Embryonic facial prominence (tissue), 1 donor: ENCODE data around the gene IGF2BP1.
"Not testable (repeated sequence)": the region's sequence is repeated elsewhere in the genome, so short reads cannot be mapped to it uniquely, and the experiment has no call there.

Experiments
- DNase-seq: peaks from one replicate; pipeline ENCODE4 v3.0.0-alpha.2; 2016; ENCODE audit errors: extremely low spot score

The IGF2BP1 gene

DNA sequence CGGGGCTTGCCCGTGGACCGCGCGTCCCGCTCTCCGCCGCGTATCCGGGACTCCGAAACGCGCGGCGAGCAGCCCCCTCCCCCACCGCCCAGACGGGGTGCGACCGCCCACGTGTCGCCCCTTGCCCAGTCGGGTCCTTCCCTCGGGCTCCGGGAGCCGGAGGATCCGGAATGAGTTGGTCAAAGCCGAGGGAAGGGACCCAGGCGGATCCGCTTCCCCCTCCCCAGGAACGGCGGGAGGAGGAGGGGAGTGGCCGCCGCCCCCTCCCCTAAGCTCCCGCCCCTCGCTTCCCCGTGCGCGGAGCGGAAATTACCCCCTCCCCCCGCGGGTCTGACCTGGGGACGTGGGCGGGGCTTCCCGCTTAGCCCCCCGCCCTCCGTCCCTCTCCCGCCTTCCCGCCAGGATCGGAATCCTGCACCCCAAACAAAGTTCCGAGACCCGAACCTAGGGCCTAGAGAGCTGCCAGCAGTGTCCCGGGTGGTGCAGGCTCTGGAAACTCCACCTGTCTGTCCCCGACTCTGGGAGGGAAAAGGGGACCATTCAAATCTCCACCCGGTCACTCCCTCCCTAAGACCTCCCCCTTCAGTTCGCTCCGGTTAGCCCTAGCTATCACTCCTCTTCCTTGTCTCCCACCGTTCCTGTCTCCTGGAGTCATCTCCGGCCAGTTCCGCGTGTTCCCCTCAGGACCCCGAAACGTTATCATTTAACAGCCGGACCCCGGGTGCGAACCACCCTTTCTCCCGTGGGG lies 1.0 kb upstream of the IGF2BP1 start:
- DNase-seq = no peak

DNA sequence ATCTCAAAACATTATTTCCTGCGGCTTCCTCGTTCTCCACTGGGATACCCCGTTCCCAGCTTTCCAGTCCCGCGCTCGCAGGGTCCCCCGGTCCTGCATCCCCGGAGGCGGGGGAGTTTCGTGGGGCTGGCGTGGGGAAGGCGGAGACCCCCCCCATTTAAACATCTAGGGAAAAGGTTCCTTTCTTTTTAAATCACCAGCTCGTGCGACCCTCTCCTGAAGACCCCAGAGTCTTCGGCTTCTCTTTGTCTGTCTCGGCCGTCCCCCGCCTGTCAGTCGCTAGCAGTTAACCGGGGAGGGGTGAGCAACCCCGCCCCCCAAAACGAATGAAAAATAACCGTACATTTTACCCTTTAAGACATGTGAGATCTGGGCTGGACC lies 473 bp upstream of the IGF2BP1 start:
- DNase-seq = no peak

DNA sequence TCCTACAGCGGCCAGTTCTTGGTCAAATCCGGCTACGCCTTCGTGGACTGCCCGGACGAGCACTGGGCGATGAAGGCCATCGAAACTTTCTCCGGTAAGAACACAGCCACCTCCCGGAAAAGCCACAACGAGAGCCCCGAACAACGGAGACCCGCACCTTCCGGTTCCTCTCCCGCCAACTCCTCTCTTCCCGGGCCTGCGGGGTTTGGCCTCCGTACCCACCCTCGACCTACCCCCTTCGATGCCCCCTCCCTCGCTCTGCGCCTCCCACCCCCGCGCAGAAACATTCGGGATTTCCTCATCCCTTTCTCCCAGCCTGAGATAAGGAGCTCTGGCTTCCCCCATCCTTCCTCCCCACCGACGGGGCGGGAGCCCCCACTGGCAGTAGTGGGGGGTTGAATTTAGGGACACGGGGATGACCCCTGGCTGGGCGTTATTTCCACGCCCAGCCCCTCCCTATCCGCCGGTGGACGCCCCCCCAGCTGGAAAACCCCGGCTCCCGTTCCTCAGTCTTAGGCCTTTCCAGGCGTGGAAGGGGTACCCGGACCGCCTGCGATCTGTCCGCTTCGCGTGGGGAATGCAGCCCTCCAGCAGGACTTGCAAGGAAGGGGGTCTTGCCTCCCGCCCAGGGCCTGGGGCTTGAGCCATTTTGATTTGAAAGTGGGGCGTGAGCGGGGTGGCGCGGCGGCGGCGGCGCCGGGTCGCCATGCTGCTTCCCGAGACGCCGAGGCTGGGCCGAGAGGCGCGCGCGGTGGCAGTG lies 822 bp downstream of the IGF2BP1 start:
- no peak for DNase-seq

DNA sequence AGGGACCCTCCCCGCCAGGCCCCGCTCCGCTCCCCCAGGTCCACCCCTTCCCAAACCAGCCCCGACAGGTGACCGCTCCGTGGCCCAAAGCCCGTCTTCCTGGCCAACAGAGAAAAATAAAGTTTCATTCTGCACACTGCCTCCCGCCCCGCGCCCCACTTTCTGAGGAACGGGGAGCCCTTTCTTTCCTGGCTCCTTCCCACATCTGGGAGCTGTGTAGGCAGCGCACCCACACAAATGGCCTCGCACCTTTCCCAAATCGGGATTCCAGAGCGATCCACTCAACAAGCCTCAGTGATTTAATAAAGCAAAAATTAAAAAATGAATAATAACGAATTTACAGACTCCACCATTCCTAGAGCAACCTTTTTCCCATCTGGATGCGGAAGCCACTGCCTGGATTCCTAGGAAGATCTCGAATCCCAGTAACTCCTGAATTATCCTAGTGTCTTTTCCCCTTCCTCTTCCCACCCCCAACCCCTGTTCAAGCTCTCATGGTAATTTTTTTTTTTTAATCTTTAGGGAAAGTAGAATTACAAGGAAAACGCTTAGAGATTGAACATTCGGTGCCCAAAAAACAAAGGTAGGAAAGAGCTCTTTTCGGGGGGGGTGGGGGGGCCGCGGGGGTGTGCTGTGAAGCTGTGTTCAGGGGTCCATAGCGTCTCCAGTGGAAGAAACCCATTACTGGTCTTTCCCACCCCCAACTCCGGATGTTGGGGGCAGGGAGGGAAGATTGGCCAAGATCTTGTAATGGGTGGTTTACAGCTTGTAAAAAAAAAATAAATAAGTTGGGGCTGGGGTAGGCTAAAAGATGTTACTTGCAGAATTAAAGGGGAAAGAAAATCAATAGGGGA lies 1.6 kb downstream of the IGF2BP1 start:
- DNase-seq = no peak

DNA sequence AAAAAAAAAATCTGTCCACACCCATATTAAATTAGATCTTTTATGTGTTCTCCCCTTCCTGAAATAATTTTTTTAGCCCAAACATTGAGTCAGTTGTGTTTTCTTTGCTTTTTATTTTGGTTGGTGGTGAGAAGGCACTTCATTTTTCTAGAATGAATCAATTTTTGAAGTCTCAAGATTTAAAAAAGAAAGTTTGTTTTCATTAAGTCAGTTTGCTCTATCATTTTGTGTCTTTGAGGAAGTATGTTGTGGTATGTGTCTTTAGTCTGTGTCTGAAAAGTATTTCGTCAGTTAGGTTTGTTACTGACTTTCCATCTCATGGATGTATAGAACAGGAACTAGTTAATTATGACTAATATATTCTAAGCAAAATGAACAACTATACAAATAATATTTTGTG lies 3.8 kb downstream of the IGF2BP1 start:
- no peak for DNase-seq

DNA sequence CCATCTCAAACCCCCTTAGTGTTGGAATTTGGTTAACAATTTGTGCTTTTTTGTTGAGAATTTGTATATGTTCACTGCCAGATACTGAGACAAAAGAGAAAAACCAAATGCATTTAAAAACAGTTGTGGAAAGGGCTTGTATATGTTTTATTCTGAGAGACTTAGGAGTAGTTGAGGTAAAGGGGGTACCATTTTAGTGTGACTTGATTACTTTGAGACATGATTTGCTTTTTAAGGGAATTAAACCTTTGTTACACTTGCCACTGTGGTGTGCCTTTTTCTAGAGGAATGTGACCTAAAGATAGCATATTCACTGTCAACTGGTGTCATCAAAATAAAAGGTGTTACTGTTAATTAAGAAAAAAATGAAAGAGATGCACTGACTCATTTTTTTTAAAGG lies 4.5 kb downstream of the IGF2BP1 start:
- DNase-seq = no peak

DNA sequence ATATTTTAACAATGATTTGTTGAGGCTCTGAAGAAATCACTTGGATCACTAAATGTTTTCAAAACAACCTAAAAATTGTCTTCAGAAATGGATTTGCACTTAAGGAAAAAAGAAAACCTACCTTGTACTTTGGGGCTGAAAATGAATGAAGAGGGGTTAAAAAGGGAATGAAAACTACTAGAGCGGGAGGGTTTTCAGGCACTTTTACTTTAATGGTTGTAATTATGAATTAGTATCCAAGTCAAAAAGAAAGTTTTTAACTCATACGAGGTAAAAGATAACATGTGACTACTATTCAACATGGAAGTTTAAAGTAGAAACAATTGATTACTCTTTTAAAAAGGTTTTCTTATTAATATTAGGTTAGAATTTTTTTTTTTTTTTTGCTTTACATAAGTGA lies 5.1 kb downstream of the IGF2BP1 start:
- no peak for DNase-seq

DNA sequence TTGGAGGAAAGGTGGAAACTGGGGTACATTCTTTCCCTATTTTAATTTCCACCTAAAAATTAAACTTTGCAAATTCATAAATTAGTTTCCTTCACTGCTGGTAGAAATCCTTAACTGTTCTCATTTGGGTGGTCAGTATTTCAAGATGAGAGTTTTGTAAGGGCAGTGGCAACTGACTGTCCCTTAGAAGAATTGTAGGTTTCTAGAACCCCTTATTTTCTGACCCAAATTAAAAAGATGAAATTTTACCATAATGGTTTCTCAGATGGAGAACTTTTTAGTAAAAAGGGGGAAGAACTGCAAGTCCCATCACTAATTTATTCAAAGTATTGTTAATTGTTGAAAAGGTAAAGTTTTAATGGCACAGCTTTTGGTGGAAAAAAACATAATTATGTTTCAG lies 5.6 kb downstream of the IGF2BP1 start:
- DNase-seq = no peak

DNA sequence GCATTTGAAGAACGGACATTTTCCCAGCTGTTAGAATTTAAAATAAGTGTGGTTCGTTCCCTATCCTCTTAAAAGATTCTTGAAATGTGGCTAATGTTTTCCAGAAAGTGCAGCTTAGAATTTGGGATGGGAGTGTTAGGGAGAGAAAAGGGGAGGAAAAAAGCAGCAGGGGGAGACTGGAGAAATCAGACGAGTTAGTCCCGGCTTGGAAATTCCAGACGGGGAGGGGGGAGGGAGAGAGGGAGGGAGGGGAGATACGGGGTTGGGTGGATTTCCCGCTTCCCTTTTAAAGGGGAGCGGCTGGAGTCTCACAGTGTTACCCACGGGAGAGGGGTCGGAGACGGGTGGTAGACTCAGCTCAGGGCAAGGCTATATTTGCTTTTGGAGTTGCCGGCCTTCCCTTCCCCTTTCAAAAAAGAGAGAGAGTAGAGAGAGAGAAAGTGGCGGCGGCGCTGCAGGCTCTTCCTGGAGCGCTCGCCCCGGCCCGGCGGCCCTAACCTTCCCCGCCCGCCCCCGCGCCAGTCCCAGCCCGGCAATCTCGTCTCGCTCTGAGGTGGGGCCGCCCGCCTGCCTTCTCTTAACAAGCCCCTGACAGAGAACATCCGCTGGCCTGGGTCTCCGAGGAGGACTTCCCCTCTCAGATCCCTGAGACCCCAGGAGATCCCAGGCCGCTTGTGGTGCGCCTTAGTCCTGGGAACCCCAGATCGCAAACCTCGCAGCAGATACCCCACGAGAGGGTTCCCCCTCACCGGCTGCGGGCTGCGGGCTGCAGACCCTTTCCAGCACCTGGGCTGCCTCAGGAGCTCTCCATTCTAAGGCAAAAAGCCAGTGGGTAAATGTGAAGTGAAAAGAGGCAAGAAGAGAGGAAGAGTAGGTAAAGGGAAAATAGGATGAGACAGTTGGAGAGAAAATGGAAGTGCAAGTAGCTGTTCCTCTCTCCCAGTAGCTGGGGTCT lies 6.6 kb downstream of the IGF2BP1 start:
- no peak for DNase-seq

DNA sequence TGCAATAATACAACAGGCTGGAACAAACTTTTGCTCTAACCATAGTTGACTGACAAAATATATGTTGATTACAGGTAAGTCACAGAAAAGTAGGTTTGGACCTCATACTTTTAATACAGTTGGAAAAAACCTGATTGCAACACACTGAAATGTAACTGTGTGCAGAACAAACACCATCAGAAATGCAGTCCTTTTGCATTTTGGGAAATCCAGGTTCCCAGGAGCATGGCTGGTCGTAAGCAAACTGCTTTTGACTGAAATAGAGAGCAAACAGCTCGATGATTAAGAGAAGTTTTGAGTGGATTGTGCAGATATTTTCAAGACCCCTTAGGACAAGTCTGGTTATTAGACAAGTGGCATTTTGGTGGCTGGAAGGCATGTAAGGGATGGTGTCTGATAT lies 8.0 kb downstream of the IGF2BP1 start:
- DNase-seq = no peak

DNA sequence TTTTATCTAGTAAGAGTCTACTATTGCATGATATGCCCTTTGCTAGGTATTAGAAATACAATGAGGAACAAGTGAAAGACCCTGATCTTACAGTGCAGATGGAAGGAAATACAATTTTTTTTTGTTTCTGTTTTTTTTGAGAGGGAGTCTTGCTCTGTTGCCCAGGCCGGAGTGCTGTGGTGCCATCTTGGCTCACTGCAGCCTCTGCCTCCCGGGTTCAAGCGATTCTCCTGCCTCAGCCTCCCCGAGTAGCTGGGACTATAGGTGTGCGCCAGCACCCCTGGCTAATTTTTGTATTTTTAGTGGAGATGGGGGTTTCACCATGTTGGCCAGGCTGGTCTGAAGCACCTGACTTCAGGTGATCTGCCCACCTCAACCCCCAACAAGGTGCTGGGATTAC lies 11.7 kb downstream of the IGF2BP1 start:
- DNase-seq = not testable (repeated sequence)

DNA sequence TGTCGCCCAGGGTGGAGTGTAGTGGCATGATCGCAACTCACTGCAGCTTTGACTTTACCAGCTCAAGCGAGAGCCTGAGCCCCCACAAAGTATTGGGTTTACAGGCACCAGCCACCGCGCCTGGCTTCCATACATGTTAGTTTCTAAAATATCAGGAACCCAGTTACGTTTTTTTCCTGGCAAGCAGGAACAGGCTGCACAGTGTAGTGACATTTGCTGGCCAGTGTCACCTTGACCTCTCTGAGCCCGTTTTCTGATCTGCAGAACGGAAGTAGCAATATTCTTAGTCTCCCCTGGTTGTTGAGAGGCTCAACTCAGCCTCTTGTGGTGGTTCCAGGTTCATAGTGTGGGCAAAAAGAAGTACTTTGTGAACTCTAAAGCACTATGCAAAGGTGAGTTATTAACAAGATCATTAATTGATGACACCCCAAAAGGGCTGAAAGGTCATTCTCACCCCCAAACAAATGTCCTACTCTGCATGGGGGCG lies 15.6 kb downstream of the IGF2BP1 start:
- DNase-seq = no peak

DNA sequence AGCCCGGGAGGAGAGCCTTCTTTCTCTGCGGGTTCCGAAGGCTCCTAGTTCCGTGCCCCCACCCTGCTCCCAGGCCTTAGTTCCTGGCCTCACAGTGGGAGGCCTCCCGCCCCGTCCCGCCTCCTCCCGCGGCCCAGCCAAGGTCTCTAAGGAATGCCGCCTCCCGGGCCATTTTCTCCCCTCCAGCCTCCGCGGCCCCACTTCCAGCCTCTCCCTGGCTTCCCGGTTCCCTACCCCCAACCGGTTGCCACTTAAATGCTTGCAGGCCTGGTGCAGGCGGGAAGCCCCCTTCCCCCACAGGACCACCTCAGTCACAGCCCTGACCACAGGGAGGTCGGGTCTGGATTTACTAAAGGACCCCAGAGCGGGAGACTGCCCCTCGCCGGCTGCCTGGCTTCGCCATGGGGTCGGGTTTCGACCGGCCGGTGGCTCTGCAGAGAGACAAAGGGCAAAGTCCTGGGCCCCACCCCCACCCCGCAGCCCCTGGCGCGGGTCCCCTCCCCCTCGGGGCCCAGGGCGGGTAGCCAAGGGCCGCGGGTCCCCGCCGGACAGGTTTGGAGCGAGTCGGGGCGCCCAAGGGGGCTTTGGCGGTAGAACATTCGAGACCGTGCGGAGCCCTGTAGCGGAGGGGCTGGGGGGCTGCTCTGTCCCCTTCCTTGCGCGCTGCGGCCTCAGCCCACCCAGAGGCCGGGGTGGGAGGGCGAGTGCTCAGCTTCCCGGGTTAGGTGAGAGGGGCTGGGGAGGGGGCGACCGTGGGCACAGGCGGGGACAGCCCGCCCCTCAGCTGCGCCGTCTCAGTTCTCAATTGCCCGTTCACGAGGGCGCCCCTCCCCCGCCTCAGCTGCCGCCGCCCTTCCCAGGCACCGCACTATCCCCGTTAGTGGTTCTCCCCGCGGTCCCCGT lies 16.4 kb downstream of the IGF2BP1 start:
- no peak for DNase-seq

DNA sequence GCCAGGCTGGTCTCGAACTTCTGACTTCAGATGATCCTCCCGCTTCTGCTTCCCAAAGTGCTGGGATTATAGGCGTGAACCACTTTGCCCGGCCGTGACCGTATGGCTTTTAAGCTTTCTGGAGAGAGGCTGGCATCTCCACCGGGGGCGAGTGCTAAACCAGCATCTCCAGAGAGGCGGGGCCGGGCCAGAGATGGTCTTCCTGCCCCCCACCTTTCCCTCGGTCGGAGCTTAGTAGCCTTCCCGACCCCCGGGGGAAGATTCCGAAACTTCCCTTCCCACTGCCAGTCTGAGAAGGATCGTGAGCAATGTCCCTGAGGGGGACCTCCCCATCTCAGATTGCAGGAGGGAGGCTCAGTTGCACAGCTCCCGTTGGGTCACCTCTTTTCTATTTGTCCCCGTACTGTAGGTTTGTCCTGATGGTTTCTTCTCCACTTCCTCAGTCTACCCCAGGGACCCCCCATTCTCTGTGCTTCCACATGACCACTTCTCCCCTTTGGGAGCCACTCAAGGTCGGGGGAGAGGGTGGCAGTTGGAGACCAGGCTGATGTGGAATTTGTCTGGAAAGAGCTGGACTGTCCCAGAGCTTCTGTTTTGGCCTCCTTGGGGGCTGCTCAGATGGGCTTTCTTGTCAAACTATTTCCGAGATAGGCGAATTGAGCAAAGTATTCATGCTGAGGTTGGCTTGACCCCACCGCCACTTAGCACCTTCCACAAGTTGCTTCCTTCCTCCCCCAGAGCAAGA lies 18.2 kb downstream of the IGF2BP1 start:
- no peak for DNase-seq

DNA sequence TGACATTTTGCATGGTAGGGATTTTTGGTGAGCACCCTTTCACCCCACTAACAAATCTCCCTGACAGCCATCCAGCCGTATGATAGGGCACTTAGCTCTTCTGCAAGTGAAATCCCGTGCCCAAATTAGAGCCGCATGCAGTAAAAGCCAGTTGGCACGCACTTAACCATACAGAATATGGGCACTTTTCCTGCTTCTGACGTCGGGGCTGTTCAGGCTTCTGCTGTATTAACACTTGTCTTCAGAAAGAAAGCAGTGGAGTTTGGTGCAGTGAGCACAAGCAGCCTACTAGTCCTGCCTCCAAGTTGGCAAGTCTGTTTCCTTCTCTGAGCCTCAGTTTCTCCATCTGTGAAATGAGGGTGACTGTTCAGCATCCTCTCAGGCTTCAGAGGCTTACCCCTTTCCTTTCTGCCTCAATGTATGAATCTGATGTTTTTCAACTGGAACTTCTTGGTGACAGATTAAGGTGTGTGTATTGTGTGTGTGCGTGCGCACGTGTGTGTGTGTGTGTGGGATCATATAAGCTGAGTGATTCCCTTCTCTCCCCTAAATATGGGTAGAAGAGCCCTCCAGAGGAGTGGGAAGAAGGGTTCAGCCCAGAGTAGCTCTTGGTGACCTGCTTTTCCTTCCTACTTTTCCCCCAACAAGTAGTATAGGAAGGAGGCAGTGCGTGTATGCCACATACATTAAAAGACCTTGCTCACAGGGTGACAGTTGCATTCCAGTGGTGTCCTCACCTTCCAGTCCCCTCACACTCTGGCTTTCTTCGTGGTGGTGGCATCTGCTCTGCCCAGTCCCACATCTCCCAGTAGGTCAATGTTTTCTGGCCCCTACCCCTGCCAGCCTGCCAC lies 19.0 kb downstream of the IGF2BP1 start:
- DNase-seq = no peak

DNA sequence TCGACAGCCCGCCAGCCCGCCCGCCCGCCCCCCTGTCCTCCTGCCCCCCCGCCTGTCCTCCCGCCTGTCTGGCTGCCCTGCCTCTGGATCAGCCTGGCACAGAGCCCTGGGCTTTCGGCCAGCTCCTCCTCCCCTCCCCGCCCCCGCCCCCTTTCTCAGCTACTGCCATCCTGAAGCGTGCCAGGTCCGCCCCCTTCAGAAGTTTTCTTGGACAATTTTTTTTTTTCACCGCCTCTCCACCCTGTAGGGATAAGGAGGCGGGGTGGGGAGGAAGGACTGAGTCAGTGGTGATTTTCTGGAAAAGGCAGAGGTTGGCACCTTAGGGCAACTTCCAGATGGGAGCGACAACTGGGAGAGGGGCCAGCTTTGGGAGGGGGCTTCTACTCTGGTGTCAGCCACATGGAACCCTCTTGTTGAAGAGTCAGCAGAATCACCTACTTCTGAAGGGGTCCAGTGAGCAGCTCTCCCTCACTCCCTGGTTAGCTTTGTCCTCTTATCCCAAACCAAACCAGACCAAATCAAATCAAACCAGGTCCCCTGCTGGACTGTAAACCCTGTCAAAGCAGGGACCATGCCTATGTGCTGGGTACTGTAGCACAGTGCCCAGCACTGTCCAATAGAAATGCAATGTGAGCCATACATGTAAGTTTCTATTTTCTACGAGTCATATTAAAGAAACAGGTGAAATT lies 19.7 kb downstream of the IGF2BP1 start:
- DNase-seq = no peak

DNA sequence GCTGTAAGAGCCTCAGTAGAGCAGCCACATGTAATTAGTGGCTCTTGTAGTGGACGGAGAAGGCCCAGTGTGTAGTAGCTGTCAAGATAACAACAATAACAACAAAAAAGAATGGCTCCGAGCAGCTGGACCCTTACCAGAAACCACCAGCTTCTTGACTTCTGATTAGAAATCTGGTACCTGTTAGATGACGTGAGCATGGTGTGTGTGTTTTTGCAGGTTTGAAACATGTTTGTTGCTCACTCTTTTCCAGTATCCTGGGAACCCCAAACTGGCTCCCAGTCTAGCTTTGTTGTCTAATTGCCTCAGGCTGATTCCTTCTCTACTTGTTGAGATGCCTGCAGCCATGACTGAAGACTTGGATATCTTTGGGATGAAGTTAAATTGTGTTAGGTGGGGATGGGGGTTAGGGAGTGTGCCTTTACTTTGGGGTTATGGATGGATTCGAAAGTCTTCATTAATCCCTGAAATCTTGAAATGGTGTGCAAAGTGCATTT lies 21.0 kb downstream of the IGF2BP1 start:
- no peak for DNase-seq

DNA sequence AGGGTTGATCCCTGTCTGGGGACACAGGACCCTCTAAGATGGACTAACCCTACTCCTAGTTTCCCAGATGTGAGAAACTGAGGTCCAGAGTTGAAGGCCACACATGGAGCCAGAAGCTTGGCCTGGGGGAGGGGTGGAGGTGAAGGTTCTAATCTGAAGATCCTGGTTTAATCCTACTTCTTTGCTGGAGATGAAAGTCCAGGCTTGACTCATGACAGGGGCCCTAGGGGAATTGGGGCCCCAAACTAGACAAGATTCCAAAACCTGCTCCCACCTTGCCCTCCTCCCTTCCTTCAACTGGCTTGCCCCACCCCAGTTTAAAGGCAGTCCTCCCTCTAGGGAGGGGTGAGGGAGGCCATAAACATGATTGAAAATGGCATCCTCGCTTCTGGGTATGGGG lies 21.6 kb downstream of the IGF2BP1 start:
- no peak for DNase-seq
